IPS DF 4.7 (cell line): ENCODE measurements around the gene SIPA1.

Experiments used
- DNase-seq: peaks from one replicate; pipeline ENCODE4 v3.0.0-alpha.2; 2013; ENCODE audit warnings: low spot score; ENCODE audit errors: extremely low read depth

Gene SIPA1, protein sequence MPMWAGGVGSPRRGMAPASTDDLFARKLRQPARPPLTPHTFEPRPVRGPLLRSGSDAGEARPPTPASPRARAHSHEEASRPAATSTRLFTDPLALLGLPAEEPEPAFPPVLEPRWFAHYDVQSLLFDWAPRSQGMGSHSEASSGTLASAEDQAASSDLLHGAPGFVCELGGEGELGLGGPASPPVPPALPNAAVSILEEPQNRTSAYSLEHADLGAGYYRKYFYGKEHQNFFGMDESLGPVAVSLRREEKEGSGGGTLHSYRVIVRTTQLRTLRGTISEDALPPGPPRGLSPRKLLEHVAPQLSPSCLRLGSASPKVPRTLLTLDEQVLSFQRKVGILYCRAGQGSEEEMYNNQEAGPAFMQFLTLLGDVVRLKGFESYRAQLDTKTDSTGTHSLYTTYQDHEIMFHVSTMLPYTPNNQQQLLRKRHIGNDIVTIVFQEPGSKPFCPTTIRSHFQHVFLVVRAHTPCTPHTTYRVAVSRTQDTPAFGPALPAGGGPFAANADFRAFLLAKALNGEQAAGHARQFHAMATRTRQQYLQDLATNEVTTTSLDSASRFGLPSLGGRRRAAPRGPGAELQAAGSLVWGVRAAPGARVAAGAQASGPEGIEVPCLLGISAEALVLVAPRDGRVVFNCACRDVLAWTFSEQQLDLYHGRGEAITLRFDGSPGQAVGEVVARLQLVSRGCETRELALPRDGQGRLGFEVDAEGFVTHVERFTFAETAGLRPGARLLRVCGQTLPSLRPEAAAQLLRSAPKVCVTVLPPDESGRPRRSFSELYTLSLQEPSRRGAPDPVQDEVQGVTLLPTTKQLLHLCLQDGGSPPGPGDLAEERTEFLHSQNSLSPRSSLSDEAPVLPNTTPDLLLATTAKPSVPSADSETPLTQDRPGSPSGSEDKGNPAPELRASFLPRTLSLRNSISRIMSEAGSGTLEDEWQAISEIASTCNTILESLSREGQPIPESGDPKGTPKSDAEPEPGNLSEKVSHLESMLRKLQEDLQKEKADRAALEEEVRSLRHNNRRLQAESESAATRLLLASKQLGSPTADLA

DNA sequence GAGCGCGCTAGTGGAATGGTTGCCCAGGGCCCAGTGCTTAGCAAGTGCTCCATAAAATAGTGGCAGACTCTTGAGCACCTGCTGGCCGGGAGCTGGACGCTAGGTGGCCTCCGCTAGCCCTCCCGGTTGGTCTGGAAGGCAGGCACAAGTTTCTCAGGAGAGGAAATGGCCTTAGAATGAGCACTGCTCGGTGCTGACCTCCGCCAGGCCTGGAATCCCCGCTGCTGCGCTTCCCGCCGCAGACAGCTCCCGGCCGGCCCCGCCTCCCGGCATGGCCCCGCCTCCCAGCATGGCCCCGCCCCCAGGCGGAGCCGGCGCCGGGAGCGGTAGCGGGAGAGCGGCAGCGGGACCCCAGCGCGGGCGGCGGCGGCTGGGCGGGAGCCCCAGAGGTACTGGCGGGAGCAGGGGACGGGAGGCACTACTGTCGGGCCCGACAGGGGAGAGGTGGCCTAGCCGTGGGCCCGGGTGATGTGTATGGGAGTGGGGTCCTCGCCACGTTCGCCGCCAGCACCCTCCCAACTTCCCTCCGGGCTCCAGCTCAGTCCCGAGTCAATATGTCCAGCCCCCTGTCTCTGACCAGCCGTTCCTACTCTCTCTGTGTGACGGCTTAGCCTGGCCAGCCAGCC is at the start of gene SIPA1:
SIPA1 (plus strand) TSS at position 308 of the 626 bp plus-strand sequence. CDS start 2,821 bp downstream, outside the sequence.
- no peak for DNase-seq

DNA sequence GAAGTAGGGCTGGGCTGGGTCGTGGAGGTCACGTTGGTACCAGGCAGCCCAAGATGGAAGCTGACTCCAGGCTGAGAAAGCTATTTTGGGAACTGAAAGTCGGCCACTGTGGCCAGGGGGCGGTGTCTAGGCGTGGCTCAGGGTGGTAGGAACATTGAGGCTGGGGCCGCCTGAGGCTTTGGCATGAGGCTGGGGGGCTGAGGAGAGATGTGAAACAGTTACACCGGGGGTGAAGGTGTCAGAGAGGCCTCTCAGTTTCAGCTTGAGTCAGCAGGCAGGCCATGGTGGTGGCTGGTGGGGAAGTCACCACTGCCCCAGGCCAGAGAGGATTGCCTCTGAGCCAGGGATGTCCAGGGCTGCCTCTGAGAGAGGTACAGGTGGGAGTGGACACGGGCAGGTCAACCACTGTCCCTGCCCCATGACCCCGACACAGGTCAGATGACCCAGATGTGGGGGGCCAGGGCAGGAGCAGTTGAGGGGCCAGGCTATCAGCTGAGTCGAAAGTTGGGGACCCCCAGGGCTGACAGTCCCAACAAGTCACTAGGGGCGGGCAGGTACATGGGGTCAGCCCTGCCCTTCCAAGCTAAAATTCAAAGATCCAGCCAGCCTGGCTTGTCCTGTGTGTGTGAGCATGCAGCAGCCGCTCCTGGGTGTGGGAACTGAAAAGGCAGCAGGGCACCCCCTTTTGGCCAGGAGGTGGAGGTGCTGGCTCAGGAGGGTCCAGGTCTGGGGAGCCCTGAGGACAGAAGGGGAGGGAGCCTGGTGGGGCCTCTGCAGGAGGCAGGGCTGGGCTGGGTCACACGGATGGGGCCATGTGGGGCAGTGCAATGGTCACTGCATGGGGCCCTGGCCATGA is 49.5 kb upstream of the SIPA1 start:
- DNase-seq = no peak

DNA sequence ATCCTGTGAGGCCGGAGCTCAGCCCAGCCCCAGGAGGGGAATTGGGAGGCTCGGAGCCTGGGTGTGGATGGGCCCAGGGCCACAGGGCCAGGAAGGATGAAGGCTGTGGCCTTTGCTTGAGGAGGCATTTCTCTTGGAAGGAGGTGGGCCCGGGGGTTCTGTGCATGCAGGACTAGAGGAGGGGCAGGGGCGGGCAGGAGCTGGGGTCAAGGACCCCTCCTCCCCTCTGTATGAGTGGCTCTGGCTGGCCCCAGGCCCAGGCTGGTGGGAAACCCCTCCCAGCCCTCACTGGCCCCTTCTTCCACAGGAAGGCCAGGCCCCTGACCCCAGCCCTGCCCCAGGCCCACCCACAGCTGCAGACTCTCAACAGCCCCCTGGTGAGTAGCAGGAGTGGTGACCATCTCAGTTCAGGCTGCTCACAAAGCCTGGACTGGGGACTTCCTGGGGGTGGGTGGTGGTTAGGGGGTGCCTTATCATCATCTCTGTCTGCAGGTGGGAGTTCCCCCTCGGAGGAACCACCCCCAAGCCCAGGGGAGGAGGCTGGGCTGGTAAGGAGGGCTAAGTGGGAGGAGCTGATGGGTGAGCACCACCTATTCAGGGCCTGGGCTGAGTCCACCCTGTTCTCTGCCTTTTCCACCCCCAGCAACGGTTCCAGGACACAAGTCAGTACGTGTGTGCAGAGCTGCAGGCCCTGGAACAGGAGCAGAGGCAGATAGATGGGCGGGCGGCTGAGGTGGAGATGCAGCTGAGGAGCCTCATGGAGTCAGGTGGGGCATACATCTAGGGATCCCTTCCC is 48.3 kb upstream of the SIPA1 start:
- DNase-seq = no peak

DNA sequence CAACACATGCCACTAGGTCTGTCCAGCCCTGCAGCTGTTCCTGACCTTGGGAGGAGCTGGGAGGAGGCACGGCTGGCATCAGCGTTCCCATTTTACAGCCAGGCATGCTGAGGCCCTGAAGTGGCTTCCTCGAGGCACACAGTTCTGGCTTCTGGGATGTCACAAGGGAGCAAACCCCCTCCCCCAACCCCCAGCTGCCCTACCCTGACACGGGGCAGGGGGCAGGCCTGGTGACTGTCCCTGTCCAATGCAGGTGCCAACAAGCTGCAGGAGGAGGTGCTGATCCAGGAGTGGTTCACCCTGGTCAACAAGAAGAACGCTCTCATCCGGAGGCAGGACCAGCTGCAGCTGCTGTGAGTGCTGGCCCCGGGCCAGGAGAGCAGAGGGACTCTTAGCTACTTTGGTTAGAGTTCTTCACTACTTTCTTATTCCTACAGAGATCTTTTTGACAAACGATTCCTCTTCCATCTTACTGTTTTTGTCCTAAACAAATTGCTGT is 47.6 kb upstream of the SIPA1 start:
- DNase-seq = no peak

DNA sequence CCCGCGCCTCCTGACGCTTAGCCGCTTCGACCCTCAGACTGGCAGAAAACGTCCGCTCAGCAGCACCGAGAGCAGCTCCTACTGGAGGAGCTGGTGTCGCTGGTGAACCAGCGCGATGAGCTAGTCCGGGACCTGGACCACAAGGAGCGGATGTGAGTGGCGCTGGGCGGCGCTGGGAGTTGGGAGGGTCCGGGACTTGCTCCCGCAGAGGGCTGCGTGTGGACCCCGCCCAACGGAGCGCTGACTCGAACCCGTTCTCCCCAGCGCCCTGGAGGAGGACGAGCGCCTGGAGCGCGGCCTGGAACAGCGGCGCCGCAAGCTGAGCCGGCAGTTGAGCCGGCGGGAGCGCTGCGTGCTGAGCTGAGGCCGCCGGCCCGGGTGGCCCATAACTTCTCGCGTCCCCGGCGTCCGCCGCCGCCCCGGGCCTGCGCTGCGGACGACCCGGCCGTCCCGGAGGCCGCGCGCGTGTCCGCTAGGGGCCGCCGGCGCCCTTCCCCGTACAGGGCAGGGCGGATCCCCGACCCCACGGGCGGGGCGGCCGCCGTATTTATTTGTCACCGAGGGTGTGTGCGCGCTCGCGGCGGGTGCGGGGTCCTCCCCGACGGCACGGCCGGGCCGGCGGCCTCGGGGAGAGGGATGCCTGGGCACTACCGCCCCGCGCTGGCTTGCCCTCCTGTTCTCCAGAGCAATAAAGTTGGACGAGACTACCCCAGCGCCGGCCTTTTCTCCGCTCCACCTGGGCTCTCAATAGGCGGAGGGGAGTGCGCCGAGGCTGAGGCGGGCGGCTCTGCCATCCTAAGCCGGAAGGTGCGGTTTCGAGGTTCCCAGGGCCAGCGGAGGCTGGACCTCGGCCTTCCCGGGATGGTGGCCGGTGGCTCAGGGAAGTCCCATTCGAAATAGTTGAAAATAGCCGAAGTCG is 45.7 kb upstream of the SIPA1 start:
- no peak for DNase-seq

DNA sequence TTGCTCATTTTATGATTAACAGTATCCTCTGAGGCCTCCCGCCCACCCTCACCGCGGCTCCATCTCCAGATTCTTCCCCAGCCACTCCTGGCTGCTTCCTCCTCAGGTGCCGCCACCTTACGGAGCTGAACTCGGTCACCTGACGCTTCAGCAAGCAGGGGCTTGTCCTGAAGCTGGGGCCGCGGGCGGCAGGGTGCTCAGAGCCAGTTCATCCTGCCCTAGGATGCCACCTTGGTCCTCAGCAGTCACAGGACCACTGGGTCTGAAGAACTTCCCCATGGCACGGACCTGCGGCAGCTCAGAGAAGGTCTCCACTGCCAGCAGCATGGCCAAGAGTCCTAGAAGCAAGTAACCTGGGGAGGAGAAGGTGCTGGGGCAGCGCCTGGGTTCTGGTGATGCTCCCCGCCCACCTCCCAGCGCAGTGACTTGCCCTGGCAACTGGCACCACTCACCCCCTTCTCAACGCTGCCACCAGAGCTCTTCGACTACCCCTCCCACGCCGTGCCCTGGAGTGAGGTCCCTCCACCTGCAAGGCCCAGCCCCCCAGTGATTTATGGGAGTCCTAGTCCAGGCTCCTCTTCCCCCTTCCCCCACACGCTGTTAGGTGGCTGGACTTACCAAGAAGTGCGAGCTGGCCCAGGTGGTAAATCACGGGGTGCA is 44.9 kb upstream of the SIPA1 start:
- no peak for DNase-seq

DNA sequence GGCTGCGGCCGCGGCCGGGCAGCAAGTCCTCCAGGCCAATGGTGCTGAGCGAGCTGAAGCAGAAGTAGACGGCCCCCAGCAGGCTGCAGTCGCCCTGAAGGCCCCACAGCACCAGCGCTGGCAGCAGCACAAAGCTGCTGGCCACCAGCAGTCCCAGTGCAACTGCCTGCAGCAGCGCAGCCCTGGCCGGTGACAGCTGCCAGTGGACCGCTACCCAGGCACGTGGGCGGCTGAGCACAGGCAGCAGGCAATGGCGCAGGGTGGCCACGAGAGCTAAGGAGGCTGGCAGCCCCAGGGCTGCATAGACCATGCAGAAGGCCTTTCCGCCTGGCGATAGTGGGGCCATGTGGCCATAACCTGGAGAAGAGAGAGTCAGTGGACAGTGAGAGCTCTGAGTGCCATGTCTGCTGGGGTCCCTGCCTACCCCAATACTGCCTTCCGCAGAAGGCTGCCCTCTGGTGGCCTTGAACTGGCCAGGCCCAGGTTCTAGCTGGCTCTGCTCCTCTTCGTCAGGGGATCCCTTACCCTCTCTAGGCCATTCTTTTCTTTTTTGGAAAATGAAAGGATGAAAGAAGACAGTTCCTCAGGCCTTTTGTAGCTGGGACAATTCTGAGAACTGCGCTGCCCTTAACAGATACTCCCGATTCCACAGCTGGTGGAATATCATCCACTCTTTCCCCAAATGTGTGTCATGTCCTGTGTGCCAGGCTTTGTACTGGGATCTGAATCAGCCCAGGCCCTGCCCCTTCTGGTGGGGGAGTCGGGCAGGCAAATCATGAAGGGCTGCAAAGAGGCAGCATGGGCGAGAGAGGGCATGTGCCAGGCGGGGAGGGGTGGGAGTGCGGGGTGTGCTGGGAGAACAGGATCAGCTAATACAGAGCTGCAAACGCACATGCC is 44.1 kb upstream of the SIPA1 start:
- DNase-seq = no peak

DNA sequence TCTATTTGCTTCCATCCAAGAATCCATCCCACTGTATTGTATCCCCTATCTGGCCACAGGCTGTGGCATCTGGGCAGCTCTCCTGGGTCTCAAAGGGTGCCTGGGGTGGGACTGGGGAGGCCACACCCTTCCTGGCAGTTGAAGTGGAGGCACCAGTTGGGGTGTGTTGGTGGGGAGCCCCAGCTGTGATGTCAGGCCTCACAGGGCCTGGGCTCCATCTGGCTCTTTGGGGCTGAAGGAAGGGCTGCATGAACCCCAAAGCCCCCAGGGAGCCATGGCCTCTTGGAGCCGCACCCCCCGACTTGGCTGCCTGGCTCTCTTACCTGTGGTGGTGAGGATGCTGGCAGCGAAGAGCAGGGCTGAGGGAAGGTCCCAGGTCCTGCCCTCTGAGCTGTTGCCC is 42.8 kb upstream of the SIPA1 start:
- no peak for DNase-seq

DNA sequence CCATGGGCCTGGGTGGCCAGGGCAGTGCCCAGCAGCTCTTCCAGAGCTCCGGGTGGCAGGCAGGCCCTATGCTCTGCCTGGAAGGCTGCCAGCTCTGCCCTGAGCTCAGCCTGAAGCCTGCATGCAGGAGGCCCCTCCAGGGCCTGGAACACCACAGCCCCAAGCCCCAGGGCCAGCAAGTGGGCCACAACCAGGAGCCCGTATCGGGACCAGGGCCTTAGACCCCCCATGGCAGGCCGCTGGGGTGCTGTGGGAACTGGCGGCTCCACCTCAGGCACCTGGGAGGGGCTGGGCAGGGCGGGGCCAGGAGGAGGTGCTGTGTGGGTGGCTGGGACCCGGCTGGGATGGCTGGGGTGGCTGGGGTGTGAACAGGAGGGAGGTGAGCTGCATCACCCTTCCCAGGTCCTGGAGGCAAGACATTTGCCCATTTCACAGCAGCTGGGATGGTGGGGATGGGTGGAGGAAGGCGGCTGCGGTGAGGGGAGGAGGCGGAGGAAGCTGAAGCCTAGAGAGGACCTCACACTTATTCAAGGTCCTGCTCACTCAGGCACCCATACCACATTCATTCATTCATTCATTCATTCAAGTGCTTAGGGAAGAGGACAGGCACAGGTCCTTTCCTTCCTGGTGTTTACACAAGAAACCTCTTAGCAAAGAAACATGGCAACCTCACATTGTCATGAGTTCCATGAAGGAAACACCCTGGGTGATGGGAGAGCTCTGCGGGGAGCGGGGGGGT is 42.2 kb upstream of the SIPA1 start, which contains the start of gene KCNK7:
KCNK7 (minus strand) TSS at position 258 of the 739 bp plus-strand sequence; CDS start at position 230, 28 bp downstream.
- no peak for DNase-seq

DNA sequence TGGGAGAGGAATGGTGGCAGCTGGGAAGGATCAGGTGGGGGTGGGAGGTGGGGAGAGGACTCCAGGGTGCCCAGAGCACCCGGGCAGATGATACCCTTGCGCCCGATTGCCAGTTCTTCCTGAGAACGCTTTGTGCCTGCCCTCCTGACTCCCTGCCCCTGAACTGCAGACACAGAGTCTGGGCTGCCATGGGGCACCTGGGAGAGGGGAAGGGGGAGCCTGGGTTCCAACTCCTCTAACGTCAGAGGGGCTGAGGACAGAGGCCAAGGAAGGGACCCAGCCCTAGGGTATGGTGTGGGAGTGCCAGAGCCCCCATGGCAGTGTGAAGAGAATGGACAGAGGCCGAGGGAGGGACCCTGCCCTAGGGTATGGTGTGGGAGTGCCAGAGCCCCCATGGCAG is 41.4 kb upstream of the SIPA1 start:
- DNase-seq = no peak

DNA sequence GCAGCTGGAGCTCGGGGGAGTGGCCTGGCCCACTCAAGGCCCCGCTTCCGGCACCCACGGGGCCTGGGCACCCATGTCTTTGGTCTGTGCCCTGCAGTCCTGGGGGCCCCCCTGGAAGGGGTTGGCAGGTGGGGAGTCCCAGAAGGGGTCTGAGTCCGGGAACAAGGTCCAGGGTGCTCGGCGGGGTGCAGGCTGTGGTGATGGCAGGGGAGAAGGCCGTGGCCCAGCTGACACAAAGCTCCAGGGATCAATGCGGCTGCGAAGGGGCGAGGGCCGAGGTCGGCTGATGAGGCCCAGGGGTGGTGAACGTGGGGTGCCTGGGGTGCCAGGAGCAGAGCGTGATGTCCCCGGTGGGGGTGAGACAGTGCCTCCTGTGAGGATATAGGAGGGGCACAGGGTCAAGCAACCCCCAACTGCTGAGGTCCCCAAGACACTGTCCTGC is 39.6 kb upstream of the SIPA1 start:
- no peak for DNase-seq

DNA sequence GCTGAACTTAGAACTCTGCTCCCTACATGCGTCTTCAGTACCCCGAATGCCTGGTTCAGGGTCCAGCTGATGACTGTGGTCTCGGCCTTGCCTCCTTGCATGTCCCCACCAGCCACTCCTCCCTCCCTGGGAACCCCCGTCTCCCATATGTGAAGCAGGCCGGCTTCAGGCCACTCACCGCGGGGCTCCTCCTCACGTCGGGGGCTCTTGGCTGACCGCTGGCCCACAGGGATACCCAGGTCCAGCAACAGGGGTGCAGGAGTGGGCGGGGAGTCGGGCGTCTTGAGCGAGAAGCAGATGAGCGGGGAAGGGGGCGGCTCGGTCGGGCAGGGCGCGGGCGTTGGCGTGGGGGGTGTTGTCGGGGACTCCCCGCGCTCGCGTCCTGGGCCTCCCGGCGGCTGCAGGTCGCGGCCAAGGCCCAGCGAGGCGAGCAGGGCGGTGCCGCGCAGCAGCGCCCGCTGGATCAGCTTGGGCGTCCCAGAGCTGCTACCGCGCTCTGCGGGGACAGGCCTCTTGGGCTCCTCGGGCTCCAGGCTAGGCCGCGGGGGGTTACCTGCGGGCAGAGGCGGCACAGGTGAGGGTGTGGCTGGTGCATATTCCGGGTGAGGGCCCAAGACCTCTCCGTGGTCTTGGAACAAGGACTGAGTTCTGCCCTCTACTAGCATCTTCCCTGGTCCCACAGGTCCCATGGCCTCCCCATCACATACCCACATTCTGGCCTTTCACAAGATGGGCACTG is 38.5 kb upstream of the SIPA1 start:
- DNase-seq = no peak

DNA sequence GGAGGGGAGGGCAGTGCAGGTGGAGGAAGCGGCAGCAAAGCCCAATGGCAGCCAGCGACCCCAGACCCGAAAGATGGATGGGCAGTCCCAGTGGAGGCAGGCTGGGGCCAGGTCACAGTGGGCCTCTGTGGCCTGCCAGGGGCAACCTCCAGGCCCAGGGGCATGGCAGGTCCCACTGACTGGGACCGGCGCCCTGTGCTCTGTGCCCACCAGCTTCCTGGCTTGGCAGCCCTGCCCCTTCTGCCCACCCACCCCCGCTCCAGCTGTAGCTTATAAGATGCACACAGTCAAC is 38.0 kb upstream of the SIPA1 start:
- DNase-seq = no peak

DNA sequence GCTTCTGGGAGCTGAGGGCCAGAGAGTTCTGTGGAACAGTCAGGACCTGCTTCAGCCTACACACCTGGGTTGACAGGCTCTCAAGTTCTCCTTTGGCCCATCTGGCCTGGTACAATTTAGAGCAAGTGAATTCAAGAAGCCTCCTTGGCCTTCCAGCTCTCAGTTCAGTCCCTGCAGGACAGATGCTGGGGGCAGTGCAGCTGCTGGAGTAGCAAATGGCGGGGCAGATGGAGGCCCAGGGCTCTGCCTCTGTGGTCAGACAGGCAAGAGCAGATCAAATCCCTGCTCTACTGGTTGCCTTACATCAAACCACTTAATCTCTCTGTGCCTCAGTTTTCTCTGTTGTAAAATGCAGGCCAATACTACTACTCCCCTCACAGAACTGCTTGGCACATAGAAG is 33.6 kb upstream of the SIPA1 start:
- DNase-seq = no peak

DNA sequence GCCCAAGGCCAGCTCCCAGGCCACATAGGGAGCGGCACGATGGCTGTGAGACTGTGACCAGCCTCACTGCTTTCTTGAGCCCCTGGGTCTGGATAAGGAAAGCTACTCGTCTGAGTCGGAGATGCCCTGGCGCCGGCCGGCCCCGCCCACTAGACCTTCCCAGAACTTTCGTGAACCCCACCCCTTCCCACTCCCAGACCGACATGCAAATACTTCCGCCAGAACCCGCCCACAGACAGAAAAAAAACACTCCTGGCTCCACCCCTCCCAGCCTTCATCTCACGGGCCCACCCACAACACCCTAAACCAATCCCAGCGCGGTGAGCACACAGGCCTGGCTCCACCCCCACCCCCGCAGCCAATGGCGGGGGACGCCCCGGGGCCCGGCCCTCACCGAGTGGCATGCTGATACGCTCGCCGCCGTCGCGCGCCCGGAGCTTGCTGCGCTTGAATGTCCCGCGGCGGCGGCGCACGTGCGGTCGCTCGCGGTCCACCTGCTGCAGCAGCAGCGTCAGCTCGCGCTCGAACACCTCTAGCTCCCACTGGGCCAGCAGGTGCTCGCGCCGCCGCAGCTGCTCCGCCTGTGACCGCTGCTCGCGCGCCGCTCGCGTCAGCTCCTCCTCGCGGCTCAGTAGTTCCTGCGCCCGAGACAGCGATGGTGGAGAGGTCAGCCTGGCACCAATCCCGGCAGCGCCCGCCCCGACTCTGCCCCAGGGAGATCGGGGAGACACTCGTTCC is 30.9 kb upstream of the SIPA1 start:
- no peak for DNase-seq
